ENCODE measurements around the gene SURF1. TPM values are rescaled to one million over a fixed set of nuclear protein-coding genes. Genes with fewer than 3 reads are reported as not detected.
A peak's percentile ranks its signal among the peaks of the same experiment; 100 is the strongest.

The SURF1 gene
- total RNA-seq, 1 experiment from 2014 or later, result 57.7 TPM

GRCh38 chr9:133374612-133375115 lies 18.4 kb upstream of the SURF1 start:
- BruUV-seq (replicated peaks), result no TSS peak
- ChIA-PET CTCF (interaction anchor here (0.7 kb wide), 1 partner anchor 187 kb away, joined by 3 read pairs; no protein-coding TSS in a partner anchor), POLR2A (ENCODE audit: unreplicated experiment) (interaction anchor here (0.7 kb wide), 2 partner anchors 74 to 272 kb away, joined by 3 to 4 read pairs; no protein-coding TSS in a partner anchor)
- no peak for DNase-seq
- Histone ChIP-seq H3K9me2 (ENCODE audit: insufficient read depth) (no peaks in the 10 kb centered on the region), H3K36me3 (ENCODE audit: low read depth) (peaks cover 9% of the 10 kb centered on the region), H3K27me3 (ENCODE audit: insufficient read depth, low read depth) (no peaks in the 10 kb centered on the region), H3K4me1 (replicated peaks; ENCODE audit: insufficient read depth) (peaks cover 36% of the 10 kb centered on the region), H3F3A (ENCODE audit: insufficient read depth, low read depth) (peaks cover 13% of the 10 kb centered on the region), H3K27ac (0 out of 2 replicates have a peak overlapping the region, but pooled peaks have one; percentile 59), H3K9me3 (ENCODE audit: insufficient read depth, low read depth) (no peaks in the 10 kb centered on the region), H2AFZ (0 out of 2 replicates have a peak overlapping the region, but pooled peaks have one; percentile 20), H3K4me2 (peak overlapping the region; percentile 81), H3K4me3 (peak overlapping the region; percentile 69), H4K20me1 (ENCODE audit: insufficient read depth) (peaks cover 52% of the 10 kb centered on the region), H3K79me2 (ENCODE audit: low read depth) (peaks cover 59% of the 10 kb centered on the region)
- intact Hi-C loops (cut with micrococcal nuclease; ENCODE audit: unreplicated experiment), result loop anchor here (2.0 kb wide), 1 partner anchor 18 kb away; the partner anchor contains the start of genes SURF1 and SURF2
- TF ChIP-seq CTCF (conservative IDR thresholded peaks at IDR 0.05) (no peak), EZH2 (IDR thresholded peaks at IDR 0.05; ENCODE audit: low read depth) (no peak)

DNA sequence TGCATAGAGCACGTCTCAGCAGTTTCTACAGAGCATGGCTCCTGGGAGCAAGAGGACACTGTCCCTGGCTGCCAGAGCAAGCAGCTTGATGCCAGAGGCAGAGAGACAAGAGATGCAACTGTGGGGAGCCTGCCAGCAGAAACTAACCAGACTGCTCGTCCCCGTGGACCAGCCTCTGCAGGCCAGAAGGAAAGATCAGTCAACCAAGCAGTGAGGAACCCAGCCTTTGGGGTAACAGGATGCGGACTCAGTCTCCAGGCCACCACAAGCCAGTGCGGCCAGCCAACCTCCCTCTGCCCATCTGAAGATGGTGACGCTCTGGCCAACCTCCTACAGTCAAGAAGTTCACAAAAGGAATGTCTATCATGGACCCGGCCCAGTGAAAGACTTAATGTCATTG lies 15.9 kb upstream of the SURF1 start:
- Histone ChIP-seq H2AFZ (no peak overlapping the region), H4K20me1 (ENCODE audit: insufficient read depth) (peaks cover 77% of the 10 kb centered on the region), H3K79me2 (ENCODE audit: low read depth) (peaks cover 84% of the 10 kb centered on the region), H3K4me1 (replicated peaks; ENCODE audit: insufficient read depth) (peaks cover 16% of the 10 kb centered on the region), H3K36me3 (ENCODE audit: low read depth) (peaks cover 9% of the 10 kb centered on the region), H3K4me2 (no peak overlapping the region), H3K27me3 (ENCODE audit: insufficient read depth, low read depth) (no peaks in the 10 kb centered on the region), H3K4me3 (no peak overlapping the region), H3K9me2 (ENCODE audit: insufficient read depth) (no peaks in the 10 kb centered on the region), H3K27ac (no peak overlapping the region), H3K9me3 (ENCODE audit: insufficient read depth, low read depth) (no peaks in the 10 kb centered on the region), H3F3A (ENCODE audit: insufficient read depth, low read depth) (peaks cover 7% of the 10 kb centered on the region; the same call in 1 of the 2 replicates)
- BruUV-seq (replicated peaks), result no TSS peak
- TF ChIP-seq EZH2 (IDR thresholded peaks at IDR 0.05; ENCODE audit: low read depth), result no peak
- ChIA-PET CTCF (no interaction called here), POLR2A (ENCODE audit: unreplicated experiment) (no interaction called here)
- DNase-seq, result no peak
- intact Hi-C loops (cut with micrococcal nuclease; ENCODE audit: unreplicated experiment), result no loop called here

DNA sequence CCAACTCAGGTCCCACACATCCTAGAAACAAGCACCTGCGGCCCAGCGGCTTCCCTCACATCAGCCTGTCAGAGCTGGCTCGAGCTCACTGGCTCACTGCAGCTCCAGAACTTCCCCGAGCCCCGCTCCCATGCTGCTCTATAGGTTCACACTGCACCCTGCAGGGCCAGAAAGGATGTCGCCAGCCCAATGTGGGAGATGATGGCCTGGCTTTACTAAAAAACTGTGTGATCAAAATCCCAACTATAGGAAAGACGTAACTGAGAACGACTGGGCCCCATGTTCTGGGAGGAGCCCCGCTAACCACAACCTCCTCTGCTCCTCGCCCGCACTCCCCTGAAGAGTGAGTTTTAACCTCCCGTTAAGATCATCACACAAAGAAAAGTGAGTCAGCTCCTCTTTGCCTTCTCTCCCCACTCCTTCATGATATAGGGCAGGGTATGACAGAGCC lies 15.0 kb upstream of the SURF1 start:
- DNase-seq, result no peak
- POLR2A ChIA-PET (ENCODE audit: unreplicated experiment), result no interaction called here
- intact Hi-C loops (cut with micrococcal nuclease; ENCODE audit: unreplicated experiment), result no loop called here
- Histone ChIP-seq H3K9me3 (ENCODE audit: insufficient read depth, low read depth) (no peaks in the 10 kb centered on the region), H3K4me1 (replicated peaks; ENCODE audit: insufficient read depth) (0 out of 2 replicates have a peak, but pooled peaks cover 10% of the 10 kb centered on the region), H3K4me2 (no peak overlapping the region), H3K27ac (no peak overlapping the region), H3K27me3 (ENCODE audit: insufficient read depth, low read depth) (no peaks in the 10 kb centered on the region), H3K36me3 (ENCODE audit: low read depth) (peaks cover 14% of the 10 kb centered on the region), H3K9me2 (ENCODE audit: insufficient read depth) (no peaks in the 10 kb centered on the region), H3F3A (ENCODE audit: insufficient read depth, low read depth) (peaks cover 7% of the 10 kb centered on the region; the same call in 1 of the 2 replicates), H2AFZ (no peak overlapping the region), H3K4me3 (no peak overlapping the region), H3K79me2 (ENCODE audit: low read depth) (peaks cover 87% of the 10 kb centered on the region), H4K20me1 (ENCODE audit: insufficient read depth) (peaks cover 86% of the 10 kb centered on the region)
- TF ChIP-seq EZH2 (IDR thresholded peaks at IDR 0.05; ENCODE audit: low read depth) (no peak), CTCF (conservative IDR thresholded peaks at IDR 0.05) (no peak)
- no TSS peak for BruUV-seq (replicated peaks)
- CTCF ChIA-PET, result interaction anchor here (0.6 to 1.1 kb wide), 2 partner anchors 14 to 394 kb away, joined by 5 to 9 read pairs; no protein-coding TSS in a partner anchor

Measured in PC-9 (cell line).